ENCODE measurements around the gene SLC7A10. TPM values are rescaled to one million over a fixed set of nuclear protein-coding genes. Genes with fewer than 3 reads are reported as not detected.
"Not testable (repeated sequence)": the region's sequence is repeated elsewhere in the genome, so short reads cannot be mapped to it uniquely, and the experiment has no call there.

The SLC7A10 gene
- total RNA-seq, 3 donors from 2014 or later (not counting 1 experiment from before 2014, with no cell fraction given): not detected

GRCh38 chr19:33171916-33172359 is 53.7 kb downstream of the SLC7A10 start:
- no peak overlapping the region for H3K27ac ChIP-seq (ENCODE audit: low read length)
- peaks cover 3 to 5% of the 10 kb centered on the region in 2 donors for H3K27me3 Mint-ChIP-seq (ENCODE audit: low read depth in 2 of 2)
- no peak for ATAC-seq
- H3K9me3 ChIP-seq (ENCODE audit: control insufficient read depth, insufficient read depth, low read length): no peaks in the 10 kb centered on the region
- H3K27me3 ChIP-seq (ENCODE audit: control insufficient read depth, insufficient read depth, low read length): no peaks in the 10 kb centered on the region
- H3K36me3 Mint-ChIP-seq: peaks cover 5% of the 10 kb centered on the region
- peaks cover 39 to 50% of the 10 kb centered on the region in 2 donors for H3K4me1 Mint-ChIP-seq
- no peak for DNase-seq
- H3K4me1 ChIP-seq (ENCODE audit: control insufficient read depth, insufficient read depth, low read length): peaks cover 29% of the 10 kb centered on the region
- intact Hi-C loops (cut with micrococcal nuclease): no loop called here
- H3K9me3 Mint-ChIP-seq: peaks cover 0 to 4% of the 10 kb centered on the region in 2 donors
- peak overlapping the region; percentile 9 to 29 for H3K27ac Mint-ChIP-seq
- no peak overlapping the region for H3K4me3 Mint-ChIP-seq
- TF ChIP-seq, protein P1, sequence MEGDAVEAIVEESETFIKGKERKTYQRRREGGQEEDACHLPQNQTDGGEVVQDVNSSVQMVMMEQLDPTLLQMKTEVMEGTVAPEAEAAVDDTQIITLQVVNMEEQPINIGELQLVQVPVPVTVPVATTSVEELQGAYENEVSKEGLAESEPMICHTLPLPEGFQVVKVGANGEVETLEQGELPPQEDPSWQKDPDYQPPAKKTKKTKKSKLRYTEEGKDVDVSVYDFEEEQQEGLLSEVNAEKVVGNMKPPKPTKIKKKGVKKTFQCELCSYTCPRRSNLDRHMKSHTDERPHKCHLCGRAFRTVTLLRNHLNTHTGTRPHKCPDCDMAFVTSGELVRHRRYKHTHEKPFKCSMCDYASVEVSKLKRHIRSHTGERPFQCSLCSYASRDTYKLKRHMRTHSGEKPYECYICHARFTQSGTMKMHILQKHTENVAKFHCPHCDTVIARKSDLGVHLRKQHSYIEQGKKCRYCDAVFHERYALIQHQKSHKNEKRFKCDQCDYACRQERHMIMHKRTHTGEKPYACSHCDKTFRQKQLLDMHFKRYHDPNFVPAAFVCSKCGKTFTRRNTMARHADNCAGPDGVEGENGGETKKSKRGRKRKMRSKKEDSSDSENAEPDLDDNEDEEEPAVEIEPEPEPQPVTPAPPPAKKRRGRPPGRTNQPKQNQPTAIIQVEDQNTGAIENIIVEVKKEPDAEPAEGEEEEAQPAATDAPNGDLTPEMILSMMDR (IDR thresholded peaks at IDR 0.05): no peak
- no peak overlapping the region for H3K4me3 ChIP-seq (ENCODE audit: low read length)
- WGBS (ENCODE audit: insufficient coverage): 92% methylated on average over 6 of the region's 6 CpGs
- H3K36me3 ChIP-seq (ENCODE audit: control insufficient read depth, insufficient read depth, low read length): no peaks in the 10 kb centered on the region

DNA sequence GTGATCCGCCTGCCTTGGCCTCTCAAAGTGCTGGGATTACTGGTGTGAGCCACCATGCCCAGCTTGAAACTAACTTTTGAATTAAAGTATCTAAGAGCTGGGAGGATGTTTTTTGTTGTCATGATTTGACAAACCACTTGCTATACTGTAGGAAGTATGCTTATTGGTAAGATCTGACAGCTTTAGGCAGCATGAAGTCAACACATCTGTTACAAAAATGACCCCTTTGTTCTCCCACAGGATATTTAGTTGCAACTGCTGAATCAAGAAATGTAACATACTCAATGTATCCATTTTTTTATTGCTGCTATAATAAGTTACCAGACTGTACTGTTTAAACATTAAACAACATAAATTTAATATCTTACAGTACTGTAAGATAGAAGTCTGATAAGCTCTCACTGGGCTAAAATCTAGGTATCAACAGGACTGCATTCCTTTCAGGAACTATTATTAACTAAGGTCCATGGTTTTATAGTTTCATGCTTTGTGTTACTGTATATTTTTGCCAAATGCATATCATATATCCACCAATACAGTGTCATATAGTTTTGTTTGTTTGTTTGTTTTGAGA is 54.3 kb downstream of the SLC7A10 start:
- no peak overlapping the region for H3K4me3 ChIP-seq (ENCODE audit: low read length)
- DNase-seq: no peak
- Mint-ChIP-seq H3K4me1 (peaks cover 33 to 44% of the 10 kb centered on the region in 2 donors), H3K9me3 (peaks cover 0 to 4% of the 10 kb centered on the region in 2 donors), H3K27me3 (ENCODE audit: low read depth in 2 of 2) (no peaks in the 10 kb centered on the region), H3K36me3 (no peaks in the 10 kb centered on the region), H3K27ac (no peak overlapping the region), H3K4me3 (no peak overlapping the region)
- peaks cover 29% of the 10 kb centered on the region for H3K4me1 ChIP-seq (ENCODE audit: control insufficient read depth, insufficient read depth, low read length)
- H3K27ac ChIP-seq (ENCODE audit: low read length): no peak overlapping the region
- TF ChIP-seq, protein P1 (IDR thresholded peaks at IDR 0.05): no peak
- no peaks in the 10 kb centered on the region for H3K9me3 ChIP-seq (ENCODE audit: control insufficient read depth, insufficient read depth, low read length)
- intact Hi-C loops (cut with micrococcal nuclease): no loop called here
- H3K27me3 ChIP-seq (ENCODE audit: control insufficient read depth, insufficient read depth, low read length): no peaks in the 10 kb centered on the region
- WGBS (ENCODE audit: insufficient coverage): 100% methylated on average over 1 of the region's 1 CpG
- ATAC-seq: no peak
- no peaks in the 10 kb centered on the region for H3K36me3 ChIP-seq (ENCODE audit: control insufficient read depth, insufficient read depth, low read length)

- no peak overlapping the region for H3K4me3 ChIP-seq (ENCODE audit: low read length)
- DNase-seq: no peak
- intact Hi-C loops (cut with micrococcal nuclease): no loop called here
- Mint-ChIP-seq H3K27me3 (ENCODE audit: low read depth in 2 of 2) (no peaks in the 10 kb centered on the region), H3K9me3 (peaks cover 0 to 4% of the 10 kb centered on the region in 2 donors), H3K4me1 (peaks cover 19 to 34% of the 10 kb centered on the region in 2 donors), H3K4me3 (no peak overlapping the region), H3K27ac (no peak overlapping the region), H3K36me3 (no peaks in the 10 kb centered on the region)
- 80% methylated on average over 1 of the region's 1 CpG for WGBS (ENCODE audit: insufficient coverage)
- peaks cover 9% of the 10 kb centered on the region for H3K4me1 ChIP-seq (ENCODE audit: control insufficient read depth, insufficient read depth, low read length)
- TF ChIP-seq, protein P1 (IDR thresholded peaks at IDR 0.05): no peak
- H3K27ac ChIP-seq (ENCODE audit: low read length): no peak overlapping the region
- ATAC-seq: no peak
- H3K36me3 ChIP-seq (ENCODE audit: control insufficient read depth, insufficient read depth, low read length): no peaks in the 10 kb centered on the region
- H3K27me3 ChIP-seq (ENCODE audit: control insufficient read depth, insufficient read depth, low read length): no peaks in the 10 kb centered on the region
- H3K9me3 ChIP-seq (ENCODE audit: control insufficient read depth, insufficient read depth, low read length): no peaks in the 10 kb centered on the region
Measured at GRCh38 chr19:33168528-33168927, 57.1 kb downstream of the SLC7A10 start.

DNA sequence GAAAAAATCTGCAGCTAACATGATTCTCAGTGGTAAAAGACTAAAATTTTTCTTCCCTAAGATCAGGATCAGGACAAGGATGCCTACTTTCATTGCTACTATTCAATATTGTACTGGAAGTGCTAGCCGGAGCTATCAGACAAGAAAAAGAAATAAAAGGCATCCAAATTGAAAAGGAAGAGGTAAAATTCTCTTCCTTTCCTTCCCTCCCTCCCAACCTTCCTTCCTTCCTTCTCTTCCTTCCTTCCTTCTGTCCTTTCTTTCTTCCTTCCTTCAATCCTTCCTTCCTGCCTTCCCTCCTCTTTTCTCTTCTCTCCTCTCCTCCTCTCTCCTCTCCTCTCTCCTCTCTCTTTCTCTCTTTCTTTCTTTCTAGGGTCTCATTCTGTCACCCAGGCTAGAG is 58.2 kb downstream of the SLC7A10 start:
- Mint-ChIP-seq H3K27me3 (ENCODE audit: low read depth in 2 of 2) (no peaks in the 10 kb centered on the region), H3K36me3 (no peaks in the 10 kb centered on the region), H3K4me1 (peaks cover 16 to 23% of the 10 kb centered on the region in 2 donors), H3K27ac (no peak overlapping the region), H3K9me3 (peaks cover 0 to 4% of the 10 kb centered on the region in 2 donors), H3K4me3 (no peak overlapping the region)
- H3K36me3 ChIP-seq (ENCODE audit: control insufficient read depth, insufficient read depth, low read length): no peaks in the 10 kb centered on the region
- DNase-seq (no peak), ATAC-seq (no peak)
- H3K4me3 ChIP-seq (ENCODE audit: low read length): no peak overlapping the region
- 91% methylated on average over 1 of the region's 1 CpG for WGBS (ENCODE audit: insufficient coverage)
- no peak overlapping the region for H3K27ac ChIP-seq (ENCODE audit: low read length)
- TF ChIP-seq, protein P1 (IDR thresholded peaks at IDR 0.05): no peak
- H3K9me3 ChIP-seq (ENCODE audit: control insufficient read depth, insufficient read depth, low read length): no peaks in the 10 kb centered on the region
- no peaks in the 10 kb centered on the region for H3K4me1 ChIP-seq (ENCODE audit: control insufficient read depth, insufficient read depth, low read length)
- intact Hi-C loops (cut with micrococcal nuclease): no loop called here
- H3K27me3 ChIP-seq (ENCODE audit: control insufficient read depth, insufficient read depth, low read length): no peaks in the 10 kb centered on the region

DNA sequence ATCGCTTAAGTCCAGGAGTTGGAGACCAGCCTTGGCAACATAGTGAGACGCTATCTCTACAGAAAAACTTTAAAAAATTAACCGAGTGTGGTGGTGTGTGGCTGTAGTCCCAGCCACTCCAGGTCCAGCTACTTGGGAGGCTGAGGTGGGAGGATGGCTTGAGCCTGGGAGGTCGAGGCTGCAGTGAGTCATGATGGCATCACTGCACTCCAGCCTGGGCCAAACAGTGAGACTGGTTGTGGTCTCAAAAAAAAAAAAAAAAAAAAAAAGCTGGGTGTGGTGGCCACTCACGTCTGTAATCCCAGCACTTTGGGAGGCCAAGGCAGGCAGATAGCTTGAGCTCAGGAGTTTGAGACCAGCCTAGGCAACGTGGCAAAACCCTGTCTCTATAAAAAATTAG is 59.6 kb downstream of the SLC7A10 start:
- DNase-seq; H3K27me3 ChIP-seq (ENCODE audit: control insufficient read depth, insufficient read depth, low read length); H3K9me3 Mint-ChIP-seq; H3K4me3 Mint-ChIP-seq; H3K9me3 ChIP-seq (ENCODE audit: control insufficient read depth, insufficient read depth, low read length); H3K36me3 Mint-ChIP-seq; ATAC-seq; H3K4me3 ChIP-seq (ENCODE audit: low read length); H3K27ac Mint-ChIP-seq; H3K36me3 ChIP-seq (ENCODE audit: control insufficient read depth, insufficient read depth, low read length); H3K27me3 Mint-ChIP-seq (ENCODE audit: low read depth in 2 of 2); H3K27ac ChIP-seq (ENCODE audit: low read length); H3K4me1 ChIP-seq (ENCODE audit: control insufficient read depth, insufficient read depth, low read length); intact Hi-C loops (cut with micrococcal nuclease): not testable (repeated sequence)
- WGBS (ENCODE audit: insufficient coverage): 77% methylated on average over 5 of the region's 6 CpGs
- peaks cover 22 to 29% of the 10 kb centered on the region in 2 donors for H3K4me1 Mint-ChIP-seq

All from natural killer cell (primary cell).